ENCODE measurements around the gene CACNB4.
A peak's percentile ranks its signal among the peaks of the same experiment; 100 is the strongest.

Gene CACNB4

GRCh38 chr2:152065945-152066344, 32.9 kb downstream of the CACNB4 start:
- no peaks in the 10 kb centered on the region for H3K36me3 ChIP-seq
- H3K9me3 ChIP-seq, result no peaks in the 10 kb centered on the region
- no peak for TF ChIP-seq CTCF (IDR thresholded peaks at IDR 0.05)
- H3K4me1 ChIP-seq, result peaks cover 0 to 5% (median 0%) of the 10 kb centered on the region in 4 donors
- no peak overlapping the region for H3K4me3 ChIP-seq
- no peaks in the 10 kb centered on the region for H3K27me3 ChIP-seq
- no peak overlapping the region for H3K27ac ChIP-seq
- intact Hi-C loops (cut with DNase I; ENCODE audit: low total_unique reads), result no loop called here
- no peak for DNase-seq

- Histone ChIP-seq H3K27me3 (no peaks in the 10 kb centered on the region), H3K4me3 (no peak overlapping the region), H3K9me3 (no peaks in the 10 kb centered on the region), H3K36me3 (no peaks in the 10 kb centered on the region), H3K27ac (no peak overlapping the region), H3K4me1 (peaks cover 0 to 5% (median 0%) of the 10 kb centered on the region in 4 donors)
- intact Hi-C loops (cut with DNase I; ENCODE audit: low total_unique reads), result no loop called here
- no peak for TF ChIP-seq CTCF (IDR thresholded peaks at IDR 0.05)
- no peak for DNase-seq
Measured at GRCh38 chr2:152064001-152064400, 34.8 kb downstream of the CACNB4 start.

GRCh38 chr2:152063325-152063924, 35.4 kb downstream of the CACNB4 start:
- Histone ChIP-seq H3K27me3 (no peaks in the 10 kb centered on the region), H3K9me3 (no peaks in the 10 kb centered on the region), H3K4me3 (no peak overlapping the region), H3K4me1 (peaks cover 0 to 5% (median 0%) of the 10 kb centered on the region in 4 donors), H3K27ac (peak overlapping the region in 1 of 2 donors; percentile 7), H3K36me3 (no peaks in the 10 kb centered on the region)
- no peak for DNase-seq
- intact Hi-C loops (cut with DNase I; ENCODE audit: low total_unique reads), result no loop called here
- TF ChIP-seq CTCF (IDR thresholded peaks at IDR 0.05), result no peak

GRCh38 chr2:152062125-152063091, 36.4 kb downstream of the CACNB4 start:
- TF ChIP-seq CTCF (IDR thresholded peaks at IDR 0.05), result no peak
- Histone ChIP-seq H3K4me1 (peaks cover 0 to 5% (median 0%) of the 10 kb centered on the region in 4 donors), H3K4me3 (peak overlapping the region in 1 of 2 donors; percentile 31), H3K27me3 (no peaks in the 10 kb centered on the region), H3K36me3 (no peaks in the 10 kb centered on the region), H3K9me3 (no peaks in the 10 kb centered on the region), H3K27ac (peak overlapping the region; percentile 7 to 37)
- peak; percentile 52 to 71 for DNase-seq
- intact Hi-C loops (cut with DNase I; ENCODE audit: low total_unique reads), result no loop called here

GRCh38 chr2:152061383-152061782, 37.5 kb downstream of the CACNB4 start:
- intact Hi-C loops (cut with DNase I; ENCODE audit: low total_unique reads), result no loop called here

More at GRCh38 chr2:152061383-152061782, 37.5 kb downstream of the CACNB4 start:
- no peak for DNase-seq
- TF ChIP-seq CTCF (IDR thresholded peaks at IDR 0.05), result no peak
- no peak overlapping the region for H3K27ac ChIP-seq
- H3K27me3 ChIP-seq, result no peaks in the 10 kb centered on the region
- H3K9me3 ChIP-seq, result no peaks in the 10 kb centered on the region
- H3K36me3 ChIP-seq, result no peaks in the 10 kb centered on the region
- H3K4me3 ChIP-seq, result no peak overlapping the region
- H3K4me1 ChIP-seq, result peaks cover 0 to 5% (median 0%) of the 10 kb centered on the region in 4 donors

Data from tibial artery (tissue), 4 donors.